Umbilical cord (tissue), 2 donors: ENCODE data around the gene PEA15. TPM values are rescaled to one million over a fixed set of nuclear protein-coding genes. Genes with fewer than 3 reads are reported as not detected.

Experiments used
- DNase-seq: peaks from one replicate; pipeline ENCODE4 v3.0.0-alpha.2; 2015; ENCODE audit warnings: low spot score
- total RNA-seq: library from RNA; depleted of rRNA; stranded (reverse); fragments of >200 nt; gene quantifications from one replicate; pipeline ENCODE4 v1.2.3, GENCODE V29; 2014; ENCODE audit warnings: low replicate concordance; ENCODE audit not compliant: insufficient read depth

PEA15 gene
- total RNA-seq, 1 donor from 2014 or later: 55.6 TPM

- DNase-seq: no peak
Observed at GRCh38 chr1:160208557-160209320, 3.6 kb downstream of the PEA15 start.

GRCh38 chr1:160209321-160210046 is 4.3 kb downstream of the PEA15 start:
- peak; percentile 61 for DNase-seq

GRCh38 chr1:160210561-160210960 is 5.4 kb downstream of the PEA15 start:
- DNase-seq: no peak

- DNase-seq: no peak
Observed at GRCh38 chr1:160211046-160211790, 6.0 kb downstream of the PEA15 start.

GRCh38 chr1:160214481-160215140 is 9.4 kb downstream of the PEA15 start:
- no peak for DNase-seq

- no peak for DNase-seq
Observed at GRCh38 chr1:160216301-160216700, 11.1 kb downstream of the PEA15 start.

GRCh38 chr1:160217481-160218051 is 12.4 kb downstream of the PEA15 start:
- peak; percentile 41 for DNase-seq

- peak; percentile 84 for DNase-seq
Observed at GRCh38 chr1:160219062-160219929, 14.1 kb downstream of the PEA15 start.

- no peak for DNase-seq
Observed at GRCh38 chr1:160220301-160220700, 15.1 kb downstream of the PEA15 start.

- no peak for DNase-seq
Observed at GRCh38 chr1:160221089-160221488, 15.9 kb downstream of the PEA15 start.

- no peak for DNase-seq
Observed at GRCh38 chr1:160222546-160222945, 17.4 kb downstream of the PEA15 start.

GRCh38 chr1:160224606-160225005 is 19.4 kb downstream of the PEA15 start:
- DNase-seq: no peak

- no peak for DNase-seq
Observed at GRCh38 chr1:160225345-160225744, 20.2 kb downstream of the PEA15 start.

- DNase-seq: no peak
Observed at GRCh38 chr1:160226623-160227022, 21.4 kb downstream of the PEA15 start.

- DNase-seq: no peak
Observed at GRCh38 chr1:160227034-160227433, 21.9 kb downstream of the PEA15 start.

GRCh38 chr1:160227561-160227960 is 22.4 kb downstream of the PEA15 start:
- DNase-seq: no peak

GRCh38 chr1:160228431-160228830 is 23.2 kb downstream of the PEA15 start:
- no peak for DNase-seq

GRCh38 chr1:160232911-160233310 is 27.7 kb downstream of the PEA15 start:
- no peak for DNase-seq

- no peak for DNase-seq
Observed at GRCh38 chr1:160236806-160237205, 31.6 kb downstream of the PEA15 start.

GRCh38 chr1:160237558-160237957 is 32.4 kb downstream of the PEA15 start:
- DNase-seq: no peak
